Endothelial cell of umbilical vein (primary cell): ENCODE measurements around the gene OR10H5. TPM values are rescaled to one million over a fixed set of nuclear protein-coding genes. Genes with fewer than 3 reads are reported as not detected.
A peak's percentile ranks its signal among the peaks of the same experiment; 100 is the strongest.
"Not testable (repeated sequence)": the region's sequence is repeated elsewhere in the genome, so short reads cannot be mapped to it uniquely, and the experiment has no call there.

Source experiments
- BruUV-seq: library from RNA; stranded (reverse); fragments of 400-500 nt; replicated peaks from 2 replicates; lab custom pipeline; 2021; lab: Mats Ljungman, UMichigan
- CTCF ChIA-PET: fragments of 300-600, 350-600 bp; sonication (Branson Sonifier 250); formaldehyde crosslinking; loops from one replicate; lab custom pipeline; 2021; ENCODE audit warnings: antibody characterized with exemption, inconsistent platforms; lab: Charles Lee
- POLR2A ChIA-PET: fragments of 300-600, 350-600 bp; sonication (Branson Sonifier 250); formaldehyde crosslinking; loops from one replicate; lab custom pipeline; 2021; ENCODE audit warnings: antibody characterized with exemption, inconsistent platforms; lab: Charles Lee
- DNase-seq: peaks from one replicate; pipeline ENCODE4 v3.0.0-alpha.2; 2011; ENCODE audit warnings: low read depth, low spot score
- FAIRE-seq: peaks from 2 replicates; lab custom pipeline; 2011; peaks lifted over from hg19 to GRCh38; lab: Jason Lieb, UNC
- H2AFZ ChIP-seq: 2 replicates; pipeline ENCODE4 v1.6.0; 2012; ENCODE audit warnings: low read depth, low read length, control low read depth, inconsistent platforms
- H3K27ac ChIP-seq: 2 replicates; pipeline ENCODE4 v1.5.1; 2011; ENCODE audit warnings: low read depth, mild to moderate bottlenecking, control low read depth, low read length, moderate library complexity; ENCODE audit not compliant: insufficient read depth
- H3K27me3 ChIP-seq, 2 experiments: 2 replicates each; pipeline versions ENCODE4 v1.6.0 to v1.6.1; 2011; ENCODE audit warnings: low read length in 2 of 2, mixed read lengths in 1 of 2; ENCODE audit not compliant: control insufficient read depth in 2 of 2, insufficient read depth in 2 of 2
- H3K36me3 ChIP-seq, 2 experiments: 2 replicates in 1 of 2; 3 replicates in 1 of 2; pipeline ENCODE4 v1.5.1; 2011; ENCODE audit warnings: low read length in 2 of 2, mild to moderate bottlenecking in 1 of 2, moderate library complexity in 1 of 2; ENCODE audit not compliant: control insufficient read depth in 2 of 2, insufficient read depth in 2 of 2; ENCODE audit errors: extremely low read depth in 1 of 2
- H3K4me1 ChIP-seq: 3 replicates; pipeline ENCODE4 v1.5.1; 2011; ENCODE audit warnings: mild to moderate bottlenecking, low read length; ENCODE audit not compliant: control insufficient read depth, insufficient read depth; ENCODE audit errors: extremely low read depth
- H3K4me2 ChIP-seq: 2 replicates; pipeline ENCODE4 v1.6.1; 2011; ENCODE audit warnings: low read length, control low read depth, mixed read lengths; ENCODE audit not compliant: insufficient read depth
- H3K4me3 ChIP-seq, 3 experiments: fragments of 200-600 bp in 1 of 3; sonication (generic), shearing (Covaris generic) in 1 of 3; replicated peaks in 1 of 3; 2 replicates each; pipeline ENCODE4 v1.5.1; 2011 to 2016; ENCODE audit warnings: control low read depth in 3 of 3, low read length in 3 of 3, mild to moderate bottlenecking in 2 of 3, inconsistent platforms in 1 of 3, low read depth in 1 of 3, moderate library complexity in 1 of 3; ENCODE audit not compliant: insufficient read depth in 1 of 3
- H3K79me2 ChIP-seq: 2 replicates; pipeline ENCODE4 v1.6.0; 2012; ENCODE audit warnings: low read length, inconsistent platforms; ENCODE audit not compliant: control insufficient read depth, insufficient read depth
- H3K9ac ChIP-seq: replicated peaks from 2 replicates; pipeline ENCODE3; 2011; ENCODE audit warnings: low read length, control low read depth; ENCODE audit not compliant: insufficient read depth; ENCODE audit errors: extremely low read depth
- H3K9me1 ChIP-seq: replicated peaks from 3 replicates; pipeline ENCODE4 v1.6.0; 2011; ENCODE audit warnings: mild to moderate bottlenecking, low read length; ENCODE audit not compliant: control insufficient read depth, insufficient read depth; ENCODE audit errors: extremely low read depth
- H3K9me3 ChIP-seq: replicated peaks from 2 replicates; pipeline ENCODE4 v1.5.1; 2012; ENCODE audit warnings: low read length, inconsistent platforms; ENCODE audit not compliant: control insufficient read depth, insufficient read depth
- H4K20me1 ChIP-seq: replicated peaks from 2 replicates; pipeline ENCODE3; 2011; ENCODE audit warnings: mild to moderate bottlenecking, low read length; ENCODE audit not compliant: control insufficient read depth, insufficient read depth; ENCODE audit errors: extremely low read depth
- EZH2 ChIP-seq: IDR thresholded peaks from 2 replicates; pipeline ENCODE4 v1.6.1; 2012; ENCODE audit warnings: borderline replicate concordance, low read depth, mild to moderate bottlenecking, moderate library complexity, low read length, inconsistent platforms; ENCODE audit not compliant: severe bottlenecking
- GATA2 ChIP-seq: IDR thresholded peaks from 2 replicates; pipeline ENCODE4 v1.7.0; 2011; ENCODE audit warnings: low read depth, mild to moderate bottlenecking, moderate library complexity, mixed read lengths, low read length; ENCODE audit not compliant: insufficient read length, insufficient read depth
- dilution Hi-C: fragments of 300-500 bp; cut with MboI; formaldehyde crosslinking; loops from one replicate; pipeline ENCODE4 v1.15.0; 2019; ENCODE audit warnings: low sequenced_read_pairs; ENCODE audit not compliant: extremely low pct_ligation_motif_present
- intact Hi-C: fragments of 100-400 bp; cut with micrococcal nuclease; formaldehyde crosslinking; loops from one replicate; pipeline ENCODE4 v1.10.0; 2022
- polyA plus RNA-seq, 4 experiments: library from polyadenylated mRNA; depleted of rRNA in 3 of 4; stranded (reverse) in 3 of 4; unstranded in 1 of 4; fragments of >200 nt; gene quantifications; 2 replicates each; pipeline versions ENCODE4 v1.2.1 to v1.2.3, GENCODE V29; 2011 to 2012; ENCODE audit warnings: missing spikeins in 1 of 4
- total RNA-seq: library from RNA; stranded (reverse); gene quantifications from 2 replicates; pipeline ENCODE4 v1.2.3, GENCODE V29; 2021

Gene OR10H5
- total and polyA plus RNA-seq, 2 donors (not counting 3 experiments of a cell fraction or from before 2014, with no cell fraction given) = not detected

GRCh38 chr19:15829786-15830185, 42.3 kb downstream of the OR10H5 start:
- no peaks in the 10 kb centered on the region for H4K20me1 ChIP-seq
- no peak overlapping the region for H3K27ac ChIP-seq
- BruUV-seq = no TSS peak
- ChIA-PET CTCF (no interaction called here), POLR2A (no interaction called here)
- DNase-seq (no peak), FAIRE-seq (no peak)
- H3K36me3 ChIP-seq = no peaks in the 10 kb centered on the region
- no peak overlapping the region for H2AFZ ChIP-seq
- dilution Hi-C loops = no loop called here
- no peaks in the 10 kb centered on the region for H3K4me1 ChIP-seq
- H3K9me3 ChIP-seq = no peaks in the 10 kb centered on the region
- no peaks in the 10 kb centered on the region for H3K27me3 ChIP-seq
- H3K4me2 ChIP-seq = no peak overlapping the region
- no peaks in the 10 kb centered on the region for H3K79me2 ChIP-seq
- intact Hi-C loops = no loop called here
- no peak overlapping the region for H3K9ac ChIP-seq
- H3K9me1 ChIP-seq = no peaks in the 10 kb centered on the region
- TF ChIP-seq EZH2 = no peak
- no peak overlapping the region for H3K4me3 ChIP-seq

GRCh38 chr19:15831626-15832025, 44.2 kb downstream of the OR10H5 start:
- H3K9ac ChIP-seq = no peak overlapping the region
- ChIA-PET CTCF (no interaction called here), POLR2A (no interaction called here)
- H3K4me3 ChIP-seq = no peak overlapping the region
- peaks cover 3% of the 10 kb centered on the region for H3K4me1 ChIP-seq
- DNase-seq (no peak), FAIRE-seq (no peak)
- no peak overlapping the region for H3K27ac ChIP-seq
- no peaks in the 10 kb centered on the region for H3K27me3 ChIP-seq
- no peak overlapping the region for H3K4me2 ChIP-seq
- H2AFZ ChIP-seq = no peak overlapping the region
- H3K79me2 ChIP-seq = no peaks in the 10 kb centered on the region
- intact Hi-C loops = no loop called here
- no peaks in the 10 kb centered on the region for H4K20me1 ChIP-seq
- dilution Hi-C loops = no loop called here
- TF ChIP-seq GATA2 (no peak), EZH2 (no peak)
- no peaks in the 10 kb centered on the region for H3K36me3 ChIP-seq
- H3K9me3 ChIP-seq = no peaks in the 10 kb centered on the region
- no TSS peak for BruUV-seq
- no peaks in the 10 kb centered on the region for H3K9me1 ChIP-seq

GRCh38 chr19:15834232-15834631, 46.8 kb downstream of the OR10H5 start:
- H3K79me2 ChIP-seq, H3K9ac ChIP-seq, H3K36me3 ChIP-seq, H3K4me1 ChIP-seq, dilution Hi-C loops, H3K4me3 ChIP-seq, DNase-seq, POLR2A ChIA-PET, H3K9me3 ChIP-seq, H3K9me1 ChIP-seq, H4K20me1 ChIP-seq, H3K4me2 ChIP-seq, FAIRE-seq, intact Hi-C loops, H3K27me3 ChIP-seq, CTCF ChIA-PET, H3K27ac ChIP-seq, BruUV-seq, H2AFZ ChIP-seq: not testable (repeated sequence)

- intact Hi-C loops = loop anchor here (2.0 kb wide), 1 partner anchor 361 kb away; the partner anchor contains the start of gene AP1M1
- H3K79me2 ChIP-seq, H3K9me3 ChIP-seq, H3K9me1 ChIP-seq, dilution Hi-C loops, POLR2A ChIA-PET, H3K4me1 ChIP-seq, H3K27me3 ChIP-seq, BruUV-seq, H3K36me3 ChIP-seq, DNase-seq, H4K20me1 ChIP-seq: not testable (repeated sequence)
- H3K4me3 ChIP-seq = peak overlapping the region; percentile 20 to 76 (median 66)
- peak overlapping the region; percentile 79 for H3K9ac ChIP-seq
- H2AFZ ChIP-seq = peak overlapping the region; percentile 59
- peak overlapping the region; percentile 66 for H3K27ac ChIP-seq
- peak overlapping the region; percentile 88 for H3K4me2 ChIP-seq
- CTCF ChIA-PET = interaction anchor here (1.7 kb wide), 1 partner anchor 205 kb away, joined by 6 read pairs; no protein-coding TSS in a partner anchor
- peak; percentile 73 for FAIRE-seq
Measured at GRCh38 chr19:15835565-15836329, 48.3 kb downstream of the OR10H5 start.
